ENCODE data around the gene NSF.

The NSF gene

GRCh38 chr17:46736100-46736499 lies 145.6 kb downstream of the NSF start:
- TF ChIP-seq CTCF (conservative IDR thresholded peaks at IDR 0.05; ENCODE audit: low read length), result no peak
- no peak overlapping the region for H3K4me3 ChIP-seq (ENCODE audit: low read length)
- no peak for DNase-seq (ENCODE audit: low read depth)

DNA sequence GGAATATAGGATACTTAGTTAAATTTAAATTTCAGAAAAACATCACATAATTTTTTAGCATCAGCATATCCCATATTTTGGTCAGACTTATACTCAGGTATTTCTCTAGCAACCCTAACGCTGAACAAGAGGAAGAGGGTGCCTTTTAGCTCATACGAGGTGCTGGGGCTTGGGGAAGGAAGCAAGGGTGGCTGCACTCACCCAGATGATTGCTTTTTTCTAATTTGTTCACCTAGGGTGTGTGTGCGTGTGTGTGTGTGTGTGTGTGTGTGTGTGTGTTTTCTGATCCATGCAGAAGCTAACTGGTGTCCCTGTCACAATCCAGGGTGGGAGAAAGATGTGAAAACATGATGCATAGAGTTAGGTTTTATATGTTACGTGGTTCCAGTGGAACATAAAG lies 146.9 kb downstream of the NSF start:
- no peak for TF ChIP-seq CTCF (conservative IDR thresholded peaks at IDR 0.05; ENCODE audit: low read length)
- no peak for DNase-seq (ENCODE audit: low read depth)
- H3K4me3 ChIP-seq (ENCODE audit: low read length), result no peak overlapping the region

DNA sequence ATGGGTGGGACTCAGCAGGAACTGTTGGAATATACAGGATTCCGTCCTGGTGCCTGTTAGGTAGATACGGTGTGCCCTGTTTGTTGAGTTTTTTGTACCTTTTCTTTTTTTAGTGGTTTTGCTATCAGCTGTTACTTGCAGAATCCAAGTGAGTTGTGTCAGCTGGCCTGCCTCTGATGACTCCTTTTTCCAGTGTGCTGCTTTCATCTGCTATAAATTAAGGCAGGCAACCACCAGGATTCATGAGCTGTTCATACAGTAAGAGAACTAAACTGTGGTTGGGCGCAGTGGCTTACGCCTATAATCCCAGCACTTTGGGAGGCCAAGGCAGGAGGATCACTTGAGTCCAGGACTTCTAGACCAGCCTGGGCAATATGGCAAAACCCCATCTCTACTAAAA lies 148.1 kb downstream of the NSF start:
- TF ChIP-seq CTCF (conservative IDR thresholded peaks at IDR 0.05; ENCODE audit: low read length), result no peak
- peak; percentile 28 for DNase-seq (ENCODE audit: low read depth)
- H3K4me3 ChIP-seq (ENCODE audit: low read length), result no peak overlapping the region

GRCh38 chr17:46739982-46740381 lies 149.5 kb downstream of the NSF start:
- no peak for DNase-seq (ENCODE audit: low read depth)
- TF ChIP-seq CTCF (conservative IDR thresholded peaks at IDR 0.05; ENCODE audit: low read length), result no peak
- no peak overlapping the region for H3K4me3 ChIP-seq (ENCODE audit: low read length)

DNA sequence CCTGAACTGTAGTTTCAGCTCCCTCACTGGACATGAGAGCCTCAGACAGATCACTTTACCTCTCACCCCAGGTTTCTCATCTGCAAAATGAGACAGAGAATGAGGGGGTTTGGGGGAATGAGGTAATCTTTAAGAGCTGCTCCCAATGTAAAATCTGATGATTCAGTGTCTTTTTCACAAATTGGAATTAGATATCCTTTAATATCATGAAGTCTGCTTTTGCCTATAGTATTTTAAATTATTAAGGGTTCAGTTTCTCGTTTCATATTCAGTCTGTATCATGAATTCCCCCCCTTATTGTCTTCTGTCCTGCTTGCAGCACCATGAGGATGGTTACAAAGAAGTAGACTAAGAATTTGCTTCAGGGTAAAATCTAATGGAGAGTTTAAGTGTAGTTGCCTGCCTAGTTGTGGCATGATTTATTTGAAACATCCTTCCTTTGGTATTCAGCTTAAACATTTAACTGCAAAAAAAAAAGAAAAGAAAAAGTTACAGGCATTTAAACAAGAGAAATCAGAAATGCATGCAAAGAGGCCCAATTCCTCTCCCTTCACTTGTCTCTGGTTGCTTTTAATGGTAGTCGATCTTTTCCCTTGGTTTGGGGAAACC lies 150.8 kb downstream of the NSF start:
- H3K4me3 ChIP-seq (ENCODE audit: low read length), result no peak overlapping the region
- DNase-seq (ENCODE audit: low read depth), result no peak
- TF ChIP-seq CTCF (conservative IDR thresholded peaks at IDR 0.05; ENCODE audit: low read length), result no peak

GRCh38 chr17:46742565-46743270 lies 152.2 kb downstream of the NSF start:
- DNase-seq (ENCODE audit: low read depth), result peak; percentile 82
- no peak for TF ChIP-seq CTCF (conservative IDR thresholded peaks at IDR 0.05; ENCODE audit: low read length)
- no peak overlapping the region for H3K4me3 ChIP-seq (ENCODE audit: low read length)

DNA sequence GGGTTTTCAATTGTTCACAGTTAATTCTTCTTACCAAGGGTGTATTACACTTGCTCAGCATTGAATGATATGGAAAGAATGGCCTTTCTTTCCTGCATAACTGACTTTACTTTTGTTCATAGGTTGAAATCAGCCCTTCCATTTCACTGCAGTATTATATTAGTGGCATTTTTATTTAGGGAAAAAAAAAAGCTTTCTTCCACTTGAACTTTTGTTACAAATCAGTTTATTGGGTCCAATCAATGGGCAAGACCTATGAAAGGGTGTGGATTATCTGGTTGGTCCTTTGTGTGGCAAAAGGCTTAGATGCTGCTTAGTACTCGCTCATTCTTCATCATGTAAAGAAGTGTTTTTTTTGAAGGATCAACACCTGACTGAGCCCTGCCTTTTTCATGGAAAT lies 154.0 kb downstream of the NSF start:
- DNase-seq (ENCODE audit: low read depth), result no peak
- TF ChIP-seq CTCF (conservative IDR thresholded peaks at IDR 0.05; ENCODE audit: low read length), result no peak
- H3K4me3 ChIP-seq (ENCODE audit: low read length), result no peak overlapping the region
